Activated CD4-positive, CD25-positive, alpha-beta regulatory T cell (primary cell): ENCODE measurements around the gene IGF2BP1.
"Not testable (repeated sequence)": the region's sequence is repeated elsewhere in the genome, so short reads cannot be mapped to it uniquely, and the experiment has no call there.

Experiments
- DNase-seq, 4 experiments: peaks; one replicate each; lab custom pipeline; 2025; lab: John Stamatoyannopoulos, UW

Gene IGF2BP1

GRCh38 chr17:49054342-49055092 is 57.3 kb downstream of the IGF2BP1 start:
- DNase-seq: no peak

GRCh38 chr17:49055181-49055927 is 58.2 kb downstream of the IGF2BP1 start:
- no peak for DNase-seq

- DNase-seq: no peak
Observed at GRCh38 chr17:49061524-49061943, 64.3 kb downstream of the IGF2BP1 start.

GRCh38 chr17:49063652-49064051 is 66.5 kb downstream of the IGF2BP1 start:
- DNase-seq: no peak

- no peak for DNase-seq
Observed at GRCh38 chr17:49067163-49067562, 70.0 kb downstream of the IGF2BP1 start.

- no peak for DNase-seq
Observed at GRCh38 chr17:49069585-49070273, 72.5 kb downstream of the IGF2BP1 start.

- DNase-seq: no peak
Observed at GRCh38 chr17:49071106-49071505, 73.9 kb downstream of the IGF2BP1 start.

- DNase-seq: no peak
Observed at GRCh38 chr17:49074851-49075540, 77.8 kb downstream of the IGF2BP1 start.

GRCh38 chr17:49076573-49077384 is 79.6 kb downstream of the IGF2BP1 start:
- DNase-seq: no peak

- no peak for DNase-seq
Observed at GRCh38 chr17:49078248-49078647, 81.1 kb downstream of the IGF2BP1 start.

- DNase-seq: no peak
Observed at GRCh38 chr17:49079840-49080663, 82.9 kb downstream of the IGF2BP1 start.

GRCh38 chr17:49082231-49082630 is 85.0 kb downstream of the IGF2BP1 start:
- no peak for DNase-seq

GRCh38 chr17:49085046-49085445 is 87.9 kb downstream of the IGF2BP1 start:
- DNase-seq: not testable (repeated sequence)

GRCh38 chr17:49085565-49086315 is 88.6 kb downstream of the IGF2BP1 start:
- DNase-seq: no peak

- DNase-seq: no peak
Observed at GRCh38 chr17:49086316-49086605, 89.1 kb downstream of the IGF2BP1 start.

- no peak for DNase-seq
Observed at GRCh38 chr17:49086649-49087048, 89.5 kb downstream of the IGF2BP1 start.

- DNase-seq: no peak
Observed at GRCh38 chr17:49089094-49089493, 91.9 kb downstream of the IGF2BP1 start.

GRCh38 chr17:49090878-49091594 is 93.9 kb downstream of the IGF2BP1 start:
- DNase-seq: no peak

GRCh38 chr17:49093131-49093530 is 95.9 kb downstream of the IGF2BP1 start:
- DNase-seq: no peak
